OCI-LY3 (cell line): ENCODE measurements around the gene LRP4.
A peak's percentile ranks its signal among the peaks of the same experiment; 100 is the strongest.
"Not testable (repeated sequence)": the region's sequence is repeated elsewhere in the genome, so short reads cannot be mapped to it uniquely, and the experiment has no call there.

ENCODE experiments used
- H2AFZ ChIP-seq: fragments of 200-600, 300-600 bp; shearing (Covaris generic); 2 replicates; pipeline ENCODE4 v1.6.0; 2014; ENCODE audit warnings: antibody characterized with exemption, low read depth, low read length
- H3K27ac ChIP-seq: fragments of 200-600, 300-600 bp; sonication (generic); 2 replicates; pipeline ENCODE4 v1.5.1; 2014; ENCODE audit warnings: mild to moderate bottlenecking, low read length, moderate library complexity, mixed read lengths
- H3K27me3 ChIP-seq: fragments of 200-600, 300-600 bp; sonication (generic); 2 replicates; pipeline ENCODE4 v1.6.1; 2014; ENCODE audit warnings: low read depth, low read length, mixed read lengths
- H3K36me3 ChIP-seq: fragments of 200-600, 300-600 bp; sonication (generic); replicated peaks from 2 replicates; pipeline ENCODE3; 2014; ENCODE audit warnings: low read depth, low read length, mixed read lengths
- H3K4me1 ChIP-seq: fragments of 300-600, 200-600 bp; sonication (generic); 2 replicates; pipeline ENCODE4 v1.6.1; 2014; ENCODE audit warnings: low read length, mixed read lengths
- H3K4me2 ChIP-seq: fragments of 200-600, 300-600 bp; sonication (generic); 2 replicates; pipeline ENCODE4 v1.6.1; 2014; ENCODE audit warnings: low read length, mixed read lengths
- H3K4me3 ChIP-seq: fragments of 300-600, 200-600 bp; sonication (generic); 2 replicates; pipeline ENCODE4 v1.5.1; 2014; ENCODE audit warnings: antibody characterized with exemption, mild to moderate bottlenecking, low read length, moderate library complexity
- H3K79me2 ChIP-seq: fragments of 300-600, 200-600 bp; shearing (Covaris generic); 2 replicates; pipeline ENCODE4 v1.6.1; 2014; ENCODE audit warnings: mild to moderate bottlenecking, low read length, mixed read lengths
- H3K9ac ChIP-seq: fragments of 300-600, 200-600 bp; shearing (Covaris generic); 2 replicates; pipeline ENCODE4 v1.6.0; 2014; ENCODE audit warnings: mild to moderate bottlenecking, low read length, moderate library complexity
- H3K9me3 ChIP-seq: fragments of 200-600, 300-600 bp; shearing (Covaris generic); 2 replicates; pipeline ENCODE4 v1.6.1; 2014; ENCODE audit warnings: low read length, mixed read lengths; ENCODE audit not compliant: insufficient read depth
- H4K20me1 ChIP-seq: fragments of 200-600, 300-600 bp; sonication (generic); 2 replicates; pipeline ENCODE4 v1.6.1; 2016; ENCODE audit warnings: low read length, mixed read lengths; ENCODE audit not compliant: insufficient read depth
- CTCF ChIP-seq: fragments of 200-600, 300-600 bp; sonication (generic); IDR thresholded peaks from 2 replicates; pipeline ENCODE4 v1.5.1; 2014; ENCODE audit warnings: antibody characterized with exemption, low read length, low read depth
- EZH2phosphoT487 ChIP-seq: fragments of 200-600 bp; shearing (Covaris generic); IDR thresholded peaks from 2 replicates; pipeline ENCODE4 v1.6.1; 2018; ENCODE audit warnings: antibody characterized with exemption, mixed run types, low read depth

Gene LRP4

GRCh38 chr11:46944356-46945075 lies 26.2 kb upstream of the LRP4 start:
- Histone ChIP-seq H3K9me3 (no peaks in the 10 kb centered on the region), H3K27me3 (no peaks in the 10 kb centered on the region), H3K4me1 (peaks cover 18% of the 10 kb centered on the region), H3K79me2 (no peaks in the 10 kb centered on the region), H3K4me2 (no peak overlapping the region), H2AFZ (no peak overlapping the region), H3K9ac (no peak overlapping the region), H3K27ac (no peak overlapping the region), H4K20me1 (no peaks in the 10 kb centered on the region), H3K4me3 (no peak overlapping the region), H3K36me3 (no peaks in the 10 kb centered on the region)
- TF ChIP-seq EZH2phosphoT487 = no peak
- no peak for TF ChIP-seq CTCF

- Histone ChIP-seq H3K27me3 (no peaks in the 10 kb centered on the region), H3K4me1 (peaks cover 8% of the 10 kb centered on the region), H3K9me3 (no peaks in the 10 kb centered on the region), H3K4me2 (no peak overlapping the region), H3K27ac (no peak overlapping the region), H3K9ac (no peak overlapping the region), H2AFZ (no peak overlapping the region), H3K79me2 (peaks cover 2% of the 10 kb centered on the region; the same call in 1 of the 2 replicates), H4K20me1 (no peaks in the 10 kb centered on the region), H3K4me3 (no peak overlapping the region), H3K36me3 (no peaks in the 10 kb centered on the region)
- TF ChIP-seq EZH2phosphoT487 (no peak), CTCF (no peak)
Measured at GRCh38 chr11:46942172-46942571, 23.8 kb upstream of the LRP4 start.

DNA sequence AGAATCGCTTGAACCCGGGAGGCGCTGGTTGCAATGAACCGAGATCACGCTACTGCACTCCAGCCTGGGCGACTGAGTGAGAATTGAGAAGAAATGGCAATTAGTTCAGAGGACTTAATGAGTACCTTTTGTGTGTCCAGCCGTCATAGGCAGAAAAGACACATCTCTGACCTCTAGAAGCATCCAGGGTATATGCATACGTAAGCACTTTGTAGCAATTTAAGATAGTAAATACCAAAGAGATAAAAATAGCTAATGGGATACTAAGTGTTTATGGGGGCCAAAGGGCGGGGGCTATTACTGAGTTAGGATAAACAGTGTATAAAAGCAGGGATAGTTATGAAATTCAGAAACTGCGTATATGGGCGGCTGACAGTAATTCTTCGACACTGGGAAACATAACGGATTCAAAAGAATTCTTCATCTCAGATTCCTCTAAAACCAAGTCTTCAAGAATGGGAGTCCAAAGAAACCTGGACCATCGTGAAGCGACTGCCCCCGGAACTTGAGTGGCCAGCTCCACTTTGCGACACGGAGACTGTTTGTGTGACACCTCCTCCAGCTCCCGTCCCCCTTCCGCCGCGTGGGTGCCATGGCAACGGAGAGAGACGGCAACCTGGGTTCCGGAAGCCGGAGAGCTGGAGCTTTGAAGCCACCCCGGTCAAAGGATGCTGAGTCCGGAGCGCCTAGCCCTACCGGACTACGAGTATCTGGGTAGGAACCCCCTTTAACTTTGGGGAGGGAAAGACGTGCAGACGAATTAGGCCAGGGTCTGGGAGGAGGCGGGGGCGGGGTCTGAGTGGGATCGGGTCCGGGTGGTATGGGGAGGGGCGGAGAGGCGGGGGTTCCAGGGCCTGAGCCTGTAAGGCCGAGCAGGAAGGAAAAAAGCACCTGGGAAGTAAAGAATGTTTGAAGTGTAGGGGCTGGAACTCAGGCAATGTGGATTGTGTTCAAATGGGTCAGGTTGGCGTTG lies 18.1 kb upstream of the LRP4 start, which contains the start of gene CSTPP1:
CSTPP1 (plus strand) TSS at position 624 of the 973 bp plus-strand sequence; CDS start at position 669, 45 bp downstream.
- Histone ChIP-seq H3K4me3 (peak within 1 kb of the TSS; percentile 85), H3K9me3 (no peaks in the 10 kb centered on the region), H4K20me1 (no peaks in the 10 kb centered on the region), H3K27me3 (no peaks in the 10 kb centered on the region), H3K9ac (peak within 1 kb of the TSS; percentile 49), H3K79me2 (peaks cover 5% of the 10 kb centered on the region; the same call in 1 of the 2 replicates), H2AFZ (peak within 1 kb of the TSS; percentile 99), H3K36me3 (no peaks in the 10 kb centered on the region), H3K4me2 (peak within 1 kb of the TSS; percentile 77), H3K27ac (no peak within 1 kb of the TSS), H3K4me1 (peaks cover 8% of the 10 kb centered on the region; the same call in 1 of the 2 replicates)
- TF ChIP-seq CTCF (no peak), EZH2phosphoT487 (no peak)

DNA sequence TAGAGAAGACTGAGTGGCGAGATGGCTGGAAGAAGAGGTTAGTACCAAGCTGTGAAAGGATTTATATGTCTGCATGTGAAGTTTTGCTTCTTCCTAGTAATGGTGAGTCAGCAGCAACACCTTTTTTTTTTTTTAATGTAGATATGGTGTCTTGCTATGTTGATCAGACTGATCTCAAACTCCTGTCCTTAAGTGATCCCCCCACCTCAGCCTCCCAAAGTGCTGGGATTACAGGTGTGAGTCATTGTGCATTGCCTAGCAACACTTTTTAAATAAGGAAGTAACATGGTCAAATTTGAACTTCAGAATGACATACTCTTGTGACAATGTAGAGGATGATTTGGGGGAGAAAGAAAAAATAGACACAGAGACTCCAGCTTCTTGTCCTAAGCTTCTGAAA lies 11.7 kb upstream of the LRP4 start:
- H3K4me1 ChIP-seq = peaks cover 4% of the 10 kb centered on the region; the same call in 1 of the 2 replicates
- H3K27me3 ChIP-seq = no peaks in the 10 kb centered on the region
- no peak overlapping the region for H3K27ac ChIP-seq
- H3K4me2 ChIP-seq = no peak overlapping the region
- H2AFZ ChIP-seq = 0 out of 2 replicates have a peak overlapping the region, but pooled peaks have one; percentile 36
- H3K79me2 ChIP-seq = no peaks in the 10 kb centered on the region
- no peaks in the 10 kb centered on the region for H4K20me1 ChIP-seq
- no peak for TF ChIP-seq EZH2phosphoT487
- no peak for TF ChIP-seq CTCF
- no peak overlapping the region for H3K9ac ChIP-seq
- no peaks in the 10 kb centered on the region for H3K9me3 ChIP-seq
- no peaks in the 10 kb centered on the region for H3K36me3 ChIP-seq
- no peak overlapping the region for H3K4me3 ChIP-seq

GRCh38 chr11:46928701-46929100 lies 10.4 kb upstream of the LRP4 start:
- H3K27me3 ChIP-seq, H3K36me3 ChIP-seq, H3K4me2 ChIP-seq, H3K4me3 ChIP-seq, H3K9me3 ChIP-seq, H3K9ac ChIP-seq, H3K79me2 ChIP-seq, H4K20me1 ChIP-seq, H2AFZ ChIP-seq, H3K27ac ChIP-seq, H3K4me1 ChIP-seq: not testable (repeated sequence)
